Muscle of leg (tissue), 11 donors: ENCODE measurements around the gene CAMTA1. TPM values are rescaled to one million over a fixed set of nuclear protein-coding genes. Genes with fewer than 3 reads are reported as not detected.

Experiments
- DNase-seq: peaks from one replicate; pipeline ENCODE4 v3.0.0; 2013
- H3K27ac ChIP-seq: one replicate; pipeline ENCODE4 v1.5.1; 2013; ENCODE audit warnings: mild to moderate bottlenecking, low read length, control low read depth
- H3K27me3 ChIP-seq: one replicate; pipeline ENCODE4 v1.6.1; 2013; ENCODE audit warnings: low read length; ENCODE audit not compliant: control insufficient read depth, insufficient read depth
- H3K36me3 ChIP-seq: one replicate; pipeline ENCODE4 v1.6.1; 2013; ENCODE audit warnings: low read length; ENCODE audit not compliant: control insufficient read depth, insufficient read depth
- H3K4me1 ChIP-seq: one replicate; pipeline ENCODE4 v1.6.1; 2013; ENCODE audit warnings: low read length; ENCODE audit not compliant: control insufficient read depth, insufficient read depth
- H3K4me3 ChIP-seq: one replicate; pipeline ENCODE4 v1.5.1; 2013; ENCODE audit warnings: low read length, control low read depth
- H3K9me3 ChIP-seq: replicated peaks from 2 replicates; pipeline ENCODE4 v1.6.1; 2013; ENCODE audit warnings: low read depth, low read length; ENCODE audit not compliant: control insufficient read depth
- WGBS: methylation state at CpG from one replicate; pipeline ENCODE4 v1.1.5; 2013; ENCODE audit warnings: missing lambda C conversion rate; ENCODE audit not compliant: insufficient coverage; 5-methylcytosine and 5-hydroxymethylcytosine counted together
- polyA plus RNA-seq, 8 donors: library from polyadenylated mRNA; unstranded; fragments of 120-200 nt; gene quantifications; one replicate each; pipeline versions ENCODE4 v1.2.1 to v1.2.3, GENCODE V29; 2013; ENCODE audit warnings: inconsistent platforms in 1 of 8, low replicate concordance in 1 of 8; ENCODE audit not compliant: insufficient read length in 8 of 8, insufficient read depth in 1 of 8
- total RNA-seq: library from RNA; stranded (reverse); fragments of 120-200 nt; gene quantifications from one replicate; pipeline ENCODE4 v1.2.4, GENCODE V29; 2013

Gene CAMTA1
- total and polyA plus RNA-seq, 9 donors = 36.4 to 56.4 (median 47.7) TPM

GRCh38 chr1:7580923-7581753 is 795.9 kb downstream of the CAMTA1 start:
- Histone ChIP-seq H3K4me1 (peaks cover 4% of the 10 kb centered on the region), H3K27me3 (peaks cover 2% of the 10 kb centered on the region), H3K4me3 (no peak overlapping the region), H3K27ac (no peak overlapping the region), H3K36me3 (no peaks in the 10 kb centered on the region), H3K9me3 (no peaks in the 10 kb centered on the region)
- 49% methylated on average over 9 of the region's 18 CpGs for WGBS
- DNase-seq = peak; percentile 73

- H3K27me3 ChIP-seq = no peaks in the 10 kb centered on the region
- peaks cover 4% of the 10 kb centered on the region for H3K4me1 ChIP-seq
- H3K9me3 ChIP-seq = no peaks in the 10 kb centered on the region
- 26% methylated on average over 11 of the region's 13 CpGs for WGBS
- H3K36me3 ChIP-seq = no peaks in the 10 kb centered on the region
- no peak overlapping the region for H3K4me3 ChIP-seq
- H3K27ac ChIP-seq = no peak overlapping the region
- DNase-seq = peak; percentile 80
These were observed 796.7 kb downstream of the CAMTA1 start for GRCh38 chr1:7581754-7582459.

GRCh38 chr1:7582460-7582972 is 797.3 kb downstream of the CAMTA1 start:
- Histone ChIP-seq H3K36me3 (no peaks in the 10 kb centered on the region), H3K9me3 (no peaks in the 10 kb centered on the region), H3K27me3 (peaks cover under 1% of the 10 kb centered on the region), H3K27ac (no peak overlapping the region), H3K4me1 (peaks cover 4% of the 10 kb centered on the region), H3K4me3 (no peak overlapping the region)
- 70% methylated on average over 3 of the region's 4 CpGs for WGBS
- DNase-seq = no peak

GRCh38 chr1:7583291-7584096 is 798.2 kb downstream of the CAMTA1 start:
- H3K36me3 ChIP-seq = no peaks in the 10 kb centered on the region
- H3K27ac ChIP-seq = no peak overlapping the region
- no peaks in the 10 kb centered on the region for H3K9me3 ChIP-seq
- peaks cover 2% of the 10 kb centered on the region for H3K27me3 ChIP-seq
- peaks cover 4% of the 10 kb centered on the region for H3K4me1 ChIP-seq
- no peak overlapping the region for H3K4me3 ChIP-seq
- 66% methylated on average over 11 of the region's 15 CpGs for WGBS
- no peak for DNase-seq

- H3K27me3 ChIP-seq = peaks cover 2% of the 10 kb centered on the region
- no peaks in the 10 kb centered on the region for H3K36me3 ChIP-seq
- peaks cover 4% of the 10 kb centered on the region for H3K4me1 ChIP-seq
- WGBS = 88% methylated on average over 11 of the region's 11 CpGs
- H3K4me3 ChIP-seq = no peak overlapping the region
- no peak overlapping the region for H3K27ac ChIP-seq
- DNase-seq = no peak
- no peaks in the 10 kb centered on the region for H3K9me3 ChIP-seq
These were observed 798.9 kb downstream of the CAMTA1 start for GRCh38 chr1:7584157-7584556.

GRCh38 chr1:7584643-7585042 is 799.4 kb downstream of the CAMTA1 start:
- Histone ChIP-seq H3K27ac (no peak overlapping the region), H3K36me3 (no peaks in the 10 kb centered on the region), H3K4me1 (peaks cover 4% of the 10 kb centered on the region), H3K27me3 (peaks cover 2% of the 10 kb centered on the region), H3K9me3 (no peaks in the 10 kb centered on the region), H3K4me3 (no peak overlapping the region)
- 80% methylated on average over 1 of the region's 12 CpGs for WGBS
- DNase-seq = no peak

GRCh38 chr1:7585216-7585907 is 800.1 kb downstream of the CAMTA1 start:
- no peak overlapping the region for H3K27ac ChIP-seq
- no peaks in the 10 kb centered on the region for H3K36me3 ChIP-seq
- WGBS = 77% methylated on average over 14 of the region's 14 CpGs
- no peak overlapping the region for H3K4me3 ChIP-seq
- H3K27me3 ChIP-seq = peaks cover 2% of the 10 kb centered on the region
- no peaks in the 10 kb centered on the region for H3K9me3 ChIP-seq
- DNase-seq = no peak
- peaks cover 4% of the 10 kb centered on the region for H3K4me1 ChIP-seq

GRCh38 chr1:7586031-7586941 is 801.0 kb downstream of the CAMTA1 start:
- Histone ChIP-seq H3K27ac (no peak overlapping the region), H3K4me1 (no peaks in the 10 kb centered on the region), H3K9me3 (no peaks in the 10 kb centered on the region), H3K36me3 (no peaks in the 10 kb centered on the region), H3K27me3 (peaks cover 2% of the 10 kb centered on the region), H3K4me3 (no peak overlapping the region)
- WGBS = 57% methylated on average over 22 of the region's 26 CpGs
- DNase-seq = no peak
